Measurements from ENCODE around the gene LAP3. TPM values are rescaled to one million over a fixed set of nuclear protein-coding genes. Genes with fewer than 3 reads are reported as not detected.
A peak's percentile ranks its signal among the peaks of the same experiment; 100 is the strongest.

Gene LAP3
- total and polyA plus RNA-seq, 4 experiments from 2014 or later = 25.6 to 71.3 (median 35.1) TPM

DNA sequence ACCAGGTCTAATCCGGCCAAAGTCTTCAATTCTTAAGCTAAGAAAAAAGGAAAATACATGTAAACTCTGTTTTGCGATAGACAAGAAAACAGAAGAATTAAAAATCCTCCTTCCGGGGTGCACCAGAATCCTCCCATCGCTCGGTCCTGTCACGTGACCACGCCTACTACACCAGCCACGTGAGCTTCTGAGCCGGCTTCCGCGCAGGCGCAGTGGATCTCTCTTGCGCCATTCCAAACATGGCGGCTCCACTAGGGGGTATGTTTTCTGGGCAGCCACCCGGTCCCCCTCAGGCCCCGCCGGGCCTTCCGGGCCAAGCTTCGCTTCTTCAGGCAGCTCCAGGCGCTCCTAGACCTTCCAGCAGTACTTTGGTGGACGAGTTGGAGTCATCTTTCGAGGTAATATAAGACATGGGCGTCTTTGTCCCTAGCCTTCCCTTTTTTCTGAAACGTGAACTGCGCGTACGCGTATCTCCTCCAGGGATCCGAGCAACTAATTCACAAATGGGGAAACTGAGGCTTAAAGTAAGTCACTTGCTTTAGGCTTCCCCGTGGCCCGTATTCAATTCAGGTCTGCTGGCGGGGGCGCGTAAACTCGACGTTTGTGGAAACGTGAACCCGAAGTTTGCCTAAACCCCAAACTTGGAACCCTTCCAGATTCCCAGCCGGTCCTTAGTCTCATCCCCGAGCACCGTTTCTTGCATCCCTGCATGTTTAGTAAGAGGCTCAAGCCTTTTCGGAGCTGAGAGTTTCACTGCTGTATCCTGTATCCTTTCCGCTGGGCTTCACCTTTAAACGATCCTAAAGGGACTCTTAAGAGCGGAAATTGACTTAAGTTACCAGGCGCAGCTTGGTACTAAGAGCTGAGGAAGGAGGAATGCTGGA is 37.7 kb downstream of the LAP3 start, which contains the start of gene MED28:
Gene MED28, plus strand, starts transcription at position 226 of the 884 bp plus-strand sequence. Its CDS starts 14 bp downstream, at position 240.
- peaks cover 14 to 41% of the 10 kb centered on the region in 2 donors for H3K36me3 Mint-ChIP-seq
- H3K27ac Mint-ChIP-seq = peak within 1 kb of the TSS; percentile 95 to 100 (median 96)
- peak within 1 kb of the TSS; percentile 95 for H3K27ac ChIP-seq (ENCODE audit: low read depth, low read length)
- CTCF ChIA-PET (ENCODE audit: partially characterized antibody) = interaction anchor here (0.9 to 1.9 kb wide), 9 partner anchors 18 to 202 kb away, joined by 3 to 13 read pairs (median 3); partner anchors contain the start of genes DCAF16 and LAP3
- H3K9me3 ChIP-seq (ENCODE audit: control insufficient read depth in 1 of 2, low read length in 2 of 2) = no peaks in the 10 kb centered on the region
- intact Hi-C loops (cut with micrococcal nuclease) = loop anchor here (1.0 to 5.0 kb wide), 5 partner anchors 22 to 406 kb away; partner anchors contain the start of genes DCAF16, LAP3, LCORL and NCAPG
- no peaks in the 10 kb centered on the region for H3K27me3 ChIP-seq (ENCODE audit: insufficient read depth, low read length)
- peak; percentile 92 to 96 (median 94) for DNase-seq
- peak within 1 kb of the TSS; percentile 82 to 100 for H3K4me3 ChIP-seq (ENCODE audit: low read length in 2 of 2)
- H3K36me3 ChIP-seq (ENCODE audit: insufficient read depth, low read length) = peaks cover 13% of the 10 kb centered on the region
- no peaks in the 10 kb centered on the region for H3K27me3 Mint-ChIP-seq
- peaks cover 45% of the 10 kb centered on the region for H3K4me1 ChIP-seq (ENCODE audit: insufficient read depth, low read length)
- POLR2A ChIA-PET (ENCODE audit: partially characterized antibody) = interaction anchor here (0.7 to 3.1 kb wide), 18 partner anchors 9 to 278 kb away, joined by 3 to 45 read pairs (median 4); partner anchors contain the start of genes DCAF16, LAP3, NCAPG and QDPR
- peaks cover 0 to 2% (median 0%) of the 10 kb centered on the region in 8 donors for H3K9me3 Mint-ChIP-seq
- H3K4me1 Mint-ChIP-seq = peaks cover 25 to 61% (median 44%) of the 10 kb centered on the region in 4 donors
- H3K4me3 Mint-ChIP-seq = peak within 1 kb of the TSS; percentile 95 to 100 (median 99)

DNA sequence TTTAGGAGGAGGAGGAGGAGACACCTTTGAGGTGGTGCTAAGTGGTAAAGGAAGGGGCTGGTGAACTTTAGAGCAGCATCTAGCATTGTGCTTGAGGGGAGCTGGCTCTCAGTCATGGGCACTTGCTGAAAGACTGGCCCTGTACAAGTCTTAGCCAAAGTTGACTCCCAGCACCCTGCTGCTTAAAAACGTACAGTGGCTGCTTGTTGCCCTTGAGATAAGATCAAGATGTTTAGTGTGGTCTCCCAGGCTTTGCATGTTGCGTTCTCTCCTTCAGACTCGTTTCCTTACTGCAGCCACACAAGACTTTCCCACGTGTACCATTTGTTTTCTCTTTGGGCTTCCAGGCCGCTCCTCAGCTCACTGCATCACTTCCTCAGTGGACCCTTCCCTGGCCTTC is 39.3 kb downstream of the LAP3 start:
- ChIA-PET CTCF (ENCODE audit: partially characterized antibody) (interaction anchor here (0.8 to 1.1 kb wide), 2 partner anchors 10 to 193 kb away, joined by 3 read pairs; no protein-coding TSS in a partner anchor), POLR2A (ENCODE audit: partially characterized antibody) (interaction anchor here (0.6 to 3.1 kb wide), 3 partner anchors 22 to 1463 kb away, joined by 3 to 23 read pairs (median 6); partner anchors contain the start of genes DCAF16 and NCAPG)
- peak overlapping the region; percentile 14 for H3K27ac ChIP-seq (ENCODE audit: low read depth, low read length)
- peaks cover 29% of the 10 kb centered on the region for H3K36me3 ChIP-seq (ENCODE audit: insufficient read depth, low read length)
- H3K4me3 ChIP-seq (ENCODE audit: low read length in 2 of 2) = peak overlapping the region in 1 of 2 donors; percentile 11
- intact Hi-C loops (cut with micrococcal nuclease) = no loop called here
- Mint-ChIP-seq H3K9me3 (peaks cover 0 to 2% (median 0%) of the 10 kb centered on the region in 8 donors), H3K27ac (peak overlapping the region; percentile 37 to 87 (median 81)), H3K4me3 (peak overlapping the region; percentile 63 to 88 (median 76)), H3K27me3 (no peaks in the 10 kb centered on the region), H3K4me1 (peaks cover 30 to 64% (median 48%) of the 10 kb centered on the region in 4 donors), H3K36me3 (peaks cover 19 to 48% of the 10 kb centered on the region in 2 donors)
- H3K9me3 ChIP-seq (ENCODE audit: control insufficient read depth in 1 of 2, low read length in 2 of 2) = no peaks in the 10 kb centered on the region
- no peaks in the 10 kb centered on the region for H3K27me3 ChIP-seq (ENCODE audit: insufficient read depth, low read length)
- no peak for DNase-seq
- peaks cover 51% of the 10 kb centered on the region for H3K4me1 ChIP-seq (ENCODE audit: insufficient read depth, low read length)

DNA sequence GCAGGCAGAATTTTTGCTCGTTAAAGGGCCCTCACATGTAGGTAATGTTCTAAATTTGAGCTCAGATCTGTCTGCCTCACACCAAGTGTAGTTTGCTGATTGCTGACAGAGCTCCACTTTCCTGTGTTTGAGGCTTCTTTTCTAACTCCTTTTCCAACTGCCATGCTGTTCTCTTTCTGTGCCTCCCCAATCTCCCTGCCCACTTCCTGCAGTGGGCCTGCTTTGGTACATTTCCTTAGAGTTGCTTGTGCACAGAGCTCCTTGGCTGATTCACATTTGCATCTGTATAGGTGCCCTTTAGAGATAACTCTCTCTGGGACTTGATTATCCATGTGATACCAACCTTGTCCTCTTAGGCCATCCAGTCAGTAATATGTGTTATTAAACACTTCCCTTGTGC is 41.9 kb downstream of the LAP3 start:
- Histone ChIP-seq H3K27me3 (ENCODE audit: insufficient read depth, low read length) (no peaks in the 10 kb centered on the region), H3K4me3 (ENCODE audit: low read length in 2 of 2) (no peak overlapping the region), H3K36me3 (ENCODE audit: insufficient read depth, low read length) (peaks cover 54% of the 10 kb centered on the region), H3K9me3 (ENCODE audit: control insufficient read depth in 1 of 2, low read length in 2 of 2) (no peaks in the 10 kb centered on the region), H3K27ac (ENCODE audit: low read depth, low read length) (no peak overlapping the region), H3K4me1 (ENCODE audit: insufficient read depth, low read length) (peaks cover 51% of the 10 kb centered on the region)
- DNase-seq = no peak
- H3K27me3 Mint-ChIP-seq = no peaks in the 10 kb centered on the region
- H3K4me3 Mint-ChIP-seq = peak overlapping the region in 6 of 8 donors; percentile 5 to 60 (median 30)
- ChIA-PET POLR2A (ENCODE audit: partially characterized antibody) (no interaction called here), CTCF (ENCODE audit: partially characterized antibody) (interaction anchor here (1.0 to 2.4 kb wide), 5 partner anchors 15 to 198 kb away, joined by 3 to 15 read pairs (median 3); partner anchors contain the start of gene LAP3)
- H3K36me3 Mint-ChIP-seq = peaks cover 34 to 69% of the 10 kb centered on the region in 2 donors
- intact Hi-C loops (cut with micrococcal nuclease) = no loop called here
- peak overlapping the region in 6 of 7 donors; percentile 4 to 85 (median 42) for H3K27ac Mint-ChIP-seq
- H3K9me3 Mint-ChIP-seq = no peaks in the 10 kb centered on the region
- peaks cover 34 to 55% (median 46%) of the 10 kb centered on the region in 4 donors for H3K4me1 Mint-ChIP-seq

DNA sequence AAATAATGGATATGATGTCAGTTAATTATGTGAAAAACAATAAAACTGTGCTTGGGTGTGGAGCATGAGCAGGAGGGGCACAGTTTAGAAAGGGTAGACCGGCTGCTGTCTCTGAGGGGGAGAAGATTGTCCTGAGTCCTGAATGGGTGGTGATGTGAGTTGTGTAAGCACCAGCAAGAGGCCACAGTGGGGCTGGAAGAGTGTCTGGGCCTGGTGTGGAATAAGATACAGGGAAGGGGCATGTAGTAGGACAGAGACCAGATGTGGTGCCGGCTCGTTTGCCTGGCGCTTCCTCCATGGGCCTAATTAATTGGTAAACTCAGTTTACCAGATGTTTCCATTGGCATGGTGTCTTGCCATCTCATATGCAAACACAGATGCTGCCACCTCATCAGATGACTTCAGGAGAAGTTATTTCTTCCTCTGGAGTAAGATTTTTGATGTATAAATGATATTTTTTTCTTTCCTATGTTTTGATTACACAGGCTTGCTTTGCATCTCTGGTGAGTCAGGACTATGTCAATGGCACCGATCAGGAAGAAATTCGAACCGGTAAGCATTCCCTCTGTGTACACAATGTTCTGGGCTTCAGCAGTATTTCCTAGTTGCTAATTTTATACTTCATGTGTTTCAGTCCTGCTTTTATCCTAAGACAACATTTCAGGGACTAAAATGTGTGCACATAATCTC is 42.6 kb downstream of the LAP3 start:
- peaks cover 41 to 69% of the 10 kb centered on the region in 2 donors for H3K36me3 Mint-ChIP-seq
- ChIA-PET CTCF (ENCODE audit: partially characterized antibody) (interaction anchor here (1.0 to 2.4 kb wide), 4 partner anchors 13 to 198 kb away, joined by 3 to 15 read pairs (median 3); no protein-coding TSS in a partner anchor), POLR2A (ENCODE audit: partially characterized antibody) (no interaction called here)
- peak overlapping the region in 3 of 8 donors; percentile 18 to 46 (median 31) for H3K4me3 Mint-ChIP-seq
- no peak for DNase-seq
- Histone ChIP-seq H3K27ac (ENCODE audit: low read depth, low read length) (no peak overlapping the region), H3K27me3 (ENCODE audit: insufficient read depth, low read length) (no peaks in the 10 kb centered on the region), H3K4me1 (ENCODE audit: insufficient read depth, low read length) (peaks cover 51% of the 10 kb centered on the region), H3K9me3 (ENCODE audit: control insufficient read depth in 1 of 2, low read length in 2 of 2) (no peaks in the 10 kb centered on the region), H3K4me3 (ENCODE audit: low read length in 2 of 2) (no peak overlapping the region), H3K36me3 (ENCODE audit: insufficient read depth, low read length) (peaks cover 60% of the 10 kb centered on the region)
- no peaks in the 10 kb centered on the region for H3K9me3 Mint-ChIP-seq
- H3K27ac Mint-ChIP-seq = peak overlapping the region in 6 of 7 donors; percentile 10 to 85 (median 64)
- peaks cover 36 to 54% (median 44%) of the 10 kb centered on the region in 4 donors for H3K4me1 Mint-ChIP-seq
- intact Hi-C loops (cut with micrococcal nuclease) = no loop called here
- H3K27me3 Mint-ChIP-seq = no peaks in the 10 kb centered on the region

DNA sequence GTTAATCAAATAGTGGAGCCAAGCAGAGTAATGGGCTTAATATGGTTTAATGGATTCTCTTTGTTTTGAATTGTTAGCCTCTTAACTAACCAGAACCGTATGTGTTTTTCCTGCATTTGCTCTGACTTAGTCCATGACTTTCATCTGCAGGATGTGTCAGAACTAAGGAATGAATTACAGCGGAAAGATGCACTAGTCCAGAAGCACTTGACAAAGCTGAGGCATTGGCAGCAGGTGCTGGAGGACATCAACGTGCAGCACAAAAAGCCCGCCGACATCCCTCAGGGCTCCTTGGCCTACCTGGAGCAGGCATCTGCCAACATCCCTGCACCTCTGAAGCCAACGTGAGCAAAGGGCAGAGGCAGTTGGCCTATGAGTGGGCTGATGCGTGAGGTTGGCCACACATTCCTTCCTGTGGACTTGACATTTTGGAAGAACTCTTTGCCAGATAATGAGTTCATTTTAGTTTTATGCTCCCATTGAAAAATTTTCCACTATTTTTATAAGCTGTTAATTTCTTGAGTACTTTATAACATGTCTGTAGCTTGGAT is 46.5 kb downstream of the LAP3 start:
- ChIA-PET POLR2A (ENCODE audit: partially characterized antibody) (interaction anchor here (1.3 kb wide), 1 partner anchor 9 kb away, joined by 4 read pairs; the partner anchor contains the start of gene MED28), CTCF (ENCODE audit: partially characterized antibody) (no interaction called here)
- peaks cover 89% of the 10 kb centered on the region for H3K36me3 ChIP-seq (ENCODE audit: insufficient read depth, low read length)
- Mint-ChIP-seq H3K4me1 (peaks cover 17 to 25% (median 23%) of the 10 kb centered on the region in 4 donors), H3K36me3 (peaks cover 61 to 85% of the 10 kb centered on the region in 2 donors), H3K27me3 (no peaks in the 10 kb centered on the region), H3K27ac (no peak overlapping the region), H3K9me3 (no peaks in the 10 kb centered on the region), H3K4me3 (no peak overlapping the region)
- H3K4me3 ChIP-seq (ENCODE audit: low read length in 2 of 2) = no peak overlapping the region
- intact Hi-C loops (cut with micrococcal nuclease) = no loop called here
- no peaks in the 10 kb centered on the region for H3K9me3 ChIP-seq (ENCODE audit: control insufficient read depth in 1 of 2, low read length in 2 of 2)
- peaks cover 17% of the 10 kb centered on the region for H3K4me1 ChIP-seq (ENCODE audit: insufficient read depth, low read length)
- no peak overlapping the region for H3K27ac ChIP-seq (ENCODE audit: low read depth, low read length)
- no peak for DNase-seq
- no peaks in the 10 kb centered on the region for H3K27me3 ChIP-seq (ENCODE audit: insufficient read depth, low read length)

DNA sequence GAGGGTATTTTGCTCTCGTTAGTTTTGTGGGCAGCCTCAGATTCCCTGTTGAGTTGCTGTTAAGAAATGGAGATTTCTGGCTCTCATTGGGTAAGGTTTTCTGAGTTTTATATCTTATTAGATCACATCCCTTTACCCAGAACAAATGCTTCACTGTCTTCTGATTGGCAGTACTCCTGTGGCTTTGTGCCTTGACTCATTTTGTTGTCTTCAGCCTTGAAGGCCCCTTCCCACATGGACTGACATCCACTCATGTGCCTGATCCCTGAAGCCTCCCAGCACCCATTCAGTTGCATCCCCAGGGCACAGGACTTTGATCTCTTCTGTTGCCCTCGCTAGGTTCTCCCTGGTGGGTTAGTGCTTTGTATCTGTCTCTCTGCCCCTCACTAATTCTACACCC is 47.8 kb downstream of the LAP3 start:
- Mint-ChIP-seq H3K27ac (peak overlapping the region in 2 of 7 donors; percentile 9 to 42), H3K9me3 (no peaks in the 10 kb centered on the region), H3K36me3 (peaks cover 58 to 89% of the 10 kb centered on the region in 2 donors), H3K27me3 (no peaks in the 10 kb centered on the region), H3K4me1 (peaks cover 9 to 24% (median 16%) of the 10 kb centered on the region in 4 donors), H3K4me3 (no peak overlapping the region)
- no peak for DNase-seq
- ChIA-PET POLR2A (ENCODE audit: partially characterized antibody) (interaction anchor here (0.9 kb wide), 1 partner anchor 11 kb away, joined by 5 read pairs; the partner anchor contains the start of gene MED28), CTCF (ENCODE audit: partially characterized antibody) (interaction anchor here (1.2 kb wide), 1 partner anchor 13 kb away, joined by 5 read pairs; no protein-coding TSS in a partner anchor)
- no peak overlapping the region for H3K4me3 ChIP-seq (ENCODE audit: low read length in 2 of 2)
- H3K36me3 ChIP-seq (ENCODE audit: insufficient read depth, low read length) = peaks cover 87% of the 10 kb centered on the region
- peaks cover 4% of the 10 kb centered on the region for H3K4me1 ChIP-seq (ENCODE audit: insufficient read depth, low read length)
- intact Hi-C loops (cut with micrococcal nuclease) = no loop called here
- no peaks in the 10 kb centered on the region for H3K9me3 ChIP-seq (ENCODE audit: control insufficient read depth in 1 of 2, low read length in 2 of 2)
- no peak overlapping the region for H3K27ac ChIP-seq (ENCODE audit: low read depth, low read length)
- H3K27me3 ChIP-seq (ENCODE audit: insufficient read depth, low read length) = no peaks in the 10 kb centered on the region
